PFSK-1 (cell line): ENCODE measurements around the gene ZFAND3.

Experiments used
- FOXP2 ChIP-seq: optimal IDR thresholded peaks from 2 replicates; pipeline ENCODE3; 2011; ENCODE audit warnings: borderline replicate concordance, control low read depth, inconsistent platforms; ENCODE audit not compliant: insufficient read depth; ENCODE audit errors: extremely low read length, extremely low read depth
- POLR2AphosphoS5 ChIP-seq: IDR thresholded peaks from 2 replicates; pipeline ENCODE4 v1.6.1; 2012; ENCODE audit warnings: low read depth, mild to moderate bottlenecking, control low read depth, low read length, moderate library complexity
- REST ChIP-seq, 2 experiments: IDR thresholded peaks; 2 replicates each; pipeline versions ENCODE4 v1.6.1 to v1.8.0; 2011 to 2012; ENCODE audit warnings: low read depth in 2 of 2, low read length in 2 of 2, control low read depth in 1 of 2, inconsistent platforms in 1 of 2, mild to moderate bottlenecking in 1 of 2, moderate library complexity in 1 of 2; ENCODE audit not compliant: insufficient read depth in 1 of 2
- TAF1 ChIP-seq: IDR thresholded peaks from 2 replicates; pipeline ENCODE4 v1.6.1; 2012; ENCODE audit warnings: low read length, control low read depth, borderline replicate concordance; ENCODE audit not compliant: insufficient read depth

GRCh38 chr6:37840143-37840939, 20.8 kb downstream of the ZFAND3 start:
- TF ChIP-seq FOXP2 (no peak), REST (IDR thresholded peaks at IDR 0.05; ENCODE audit: insufficient read depth in 1 of 2, low read depth in 2 of 2, low read length in 2 of 2) (no peak), POLR2AphosphoS5 (no peak), TAF1 (no peak)
